Panc1 (cell line): ENCODE measurements around the gene STAU1. TPM values are rescaled to one million over a fixed set of nuclear protein-coding genes. Genes with fewer than 3 reads are reported as not detected.
A peak's percentile ranks its signal among the peaks of the same experiment; 100 is the strongest.
"Not testable (repeated sequence)": the region's sequence is repeated elsewhere in the genome, so short reads cannot be mapped to it uniquely, and the experiment has no call there.

Experiments used
- ATAC-seq: fragments of 200-7000 bp; cut with Tn5 transposase; 2 replicates; pipeline ENCODE4 v1.9.1; 2020; ENCODE audit warnings: mild to moderate bottlenecking, moderate library complexity
- BruUV-seq: library from RNA; stranded (reverse); fragments of 400-500 nt; replicated peaks from 2 replicates; lab custom pipeline; 2021; lab: Mats Ljungman, UMichigan
- CTCF ChIA-PET: fragments of 300-600 bp; sonication (Branson Sonifier 250); formaldehyde crosslinking; loops from one replicate; lab custom pipeline; 2022; ENCODE audit warnings: antibody characterized with exemption; lab: Charles Lee
- POLR2A ChIA-PET: fragments of 300-600 bp; sonication (Branson Sonifier 250); formaldehyde crosslinking; loops from one replicate; lab custom pipeline; 2022; ENCODE audit warnings: antibody characterized with exemption; lab: Charles Lee
- DNase-seq: peaks from one replicate; pipeline ENCODE4 v3.0.0-alpha.2; 2010; ENCODE audit warnings: low read depth, low spot score
- H3K27ac ChIP-seq: 2 replicates; pipeline ENCODE4 v1.5.1; 2011; ENCODE audit warnings: mild to moderate bottlenecking, low read length, inconsistent platforms
- H3K27me3 ChIP-seq: fragments of 200-500 bp; sonication (Bioruptor generic); 2 replicates; pipeline ENCODE4 v1.6.0; 2014; ENCODE audit warnings: low read length, inconsistent platforms; ENCODE audit not compliant: control insufficient read depth, insufficient read depth
- H3K36me3 ChIP-seq: fragments of 200-500 bp; sonication (Bioruptor generic); 2 replicates; pipeline ENCODE4 v1.5.1; 2014; ENCODE audit warnings: inconsistent platforms, mild to moderate bottlenecking, low read length, moderate library complexity; ENCODE audit not compliant: control insufficient read depth, insufficient read depth
- H3K4me1 ChIP-seq: 2 replicates; pipeline ENCODE4 v1.5.1; 2011; ENCODE audit warnings: inconsistent platforms, mild to moderate bottlenecking, low read length, moderate library complexity; ENCODE audit not compliant: control insufficient read depth, insufficient read depth
- H3K4me3 ChIP-seq, 2 experiments: 2 replicates each; pipeline ENCODE4 v1.5.1; 2011 to 2012; ENCODE audit warnings: low read depth in 2 of 2, low read length in 2 of 2, mild to moderate bottlenecking in 2 of 2, inconsistent platforms in 1 of 2, moderate library complexity in 1 of 2
- H3K9me3 ChIP-seq: fragments of 200-500 bp; sonication (Bioruptor generic); 2 replicates; pipeline ENCODE4 v1.5.1; 2014; ENCODE audit warnings: low read depth, mild to moderate bottlenecking, inconsistent platforms, low read length, moderate library complexity; ENCODE audit not compliant: control insufficient read depth, insufficient read depth
- CTCF ChIP-seq: fragments of 450-650 bp; IDR thresholded peaks from 2 replicates; pipeline ENCODE4 v1.5.1; 2017; ENCODE audit warnings: mild to moderate bottlenecking
- POLR2AphosphoS5 ChIP-seq: IDR thresholded peaks from 2 replicates; pipeline ENCODE4 v1.6.1; 2012; ENCODE audit warnings: mild to moderate bottlenecking, low read depth, low read length, moderate library complexity
- REST ChIP-seq, 2 experiments: IDR thresholded peaks; 2 replicates each; pipeline ENCODE4 v1.6.1; 2011 to 2012; ENCODE audit warnings: low read depth in 2 of 2, control low read depth in 1 of 2, low read length in 1 of 2, mild to moderate bottlenecking in 1 of 2, moderate library complexity in 1 of 2; ENCODE audit not compliant: insufficient read depth in 1 of 2
- SIN3A ChIP-seq: IDR thresholded peaks from 2 replicates; pipeline ENCODE4 v1.6.1; 2012; ENCODE audit warnings: low read depth, mild to moderate bottlenecking, low read length, moderate library complexity, borderline replicate concordance; ENCODE audit not compliant: insufficient read depth
- TCF7L2 ChIP-seq: IDR thresholded peaks from 2 replicates; pipeline ENCODE4 v1.6.1; 2011; ENCODE audit warnings: mild to moderate bottlenecking, low read depth, low read length, inconsistent platforms
- in situ Hi-C: cut with HindIII; loops from 2 replicates; pipeline ENCODE4 v1.10.0; 2016; ENCODE audit warnings: low sequenced_read_pairs, low pct_unique_long_range_greater_than_20kb
- intact Hi-C: fragments of 100-400 bp; cut with micrococcal nuclease; formaldehyde crosslinking; loops from one replicate; pipeline ENCODE4 v1.10.0; 2022; ENCODE audit not compliant: unreplicated experiment
- total RNA-seq: library from RNA; stranded (reverse); gene quantifications from one replicate; pipeline ENCODE4 v1.2.1, GENCODE V29; 2021; ENCODE audit not compliant: unreplicated experiment

The STAU1 gene
- total RNA-seq, 1 experiment from 2014 or later, result 103 TPM

GRCh38 chr20:49218739-49219090 lies 30.6 kb upstream of the STAU1 start:
- H3K36me3 ChIP-seq, H3K4me1 ChIP-seq, DNase-seq, H3K27me3 ChIP-seq, in situ Hi-C loops, H3K9me3 ChIP-seq: not testable (repeated sequence)
- ChIA-PET POLR2A (interaction anchor here (0.6 kb wide), 2 partner anchors 29 to 388 kb away, joined by 3 to 5 read pairs; no protein-coding TSS in a partner anchor), CTCF (interaction anchor here (0.6 to 1.2 kb wide), 2 partner anchors 19 to 86 kb away, joined by 3 to 5 read pairs; no protein-coding TSS in a partner anchor)
- BruUV-seq, result TSS peak; percentile 99
- intact Hi-C loops, result loop anchor here (5.0 kb wide), 1 partner anchor 86 kb away; no protein-coding TSS in a partner anchor
- H3K27ac ChIP-seq, result peak overlapping the region; percentile 99
- H3K4me3 ChIP-seq, result peak overlapping the region; percentile 96 to 99
- peak; percentile 28 for ATAC-seq

GRCh38 chr20:49216991-49217578 lies 29.0 kb upstream of the STAU1 start:
- no TSS peak for BruUV-seq
- Histone ChIP-seq H3K27me3 (no peaks in the 10 kb centered on the region), H3K36me3 (no peaks in the 10 kb centered on the region; the same call in 1 of the 2 replicates), H3K9me3 (no peaks in the 10 kb centered on the region), H3K4me3 (peak overlapping the region in 1 of 2 experiments; percentile 24; a peak in 1 of 4 replicates), H3K4me1 (peaks cover 10% of the 10 kb centered on the region; the same call in 1 of the 2 replicates), H3K27ac (no peak overlapping the region)
- POLR2A ChIA-PET, result interaction anchor here (0.5 to 0.6 kb wide), 2 partner anchors 38 to 173 kb away, joined by 3 to 4 read pairs; no protein-coding TSS in a partner anchor
- DNase-seq, result peak; percentile 79
- in situ Hi-C loops, result no loop called here
- TF ChIP-seq CTCF, result peak; percentile 92
- no peak for TF ChIP-seq REST (IDR thresholded peaks at IDR 0.05; ENCODE audit: insufficient read depth in 1 of 2, low read depth in 2 of 2, low read length in 1 of 2)
- peak; percentile 78 for ATAC-seq
- intact Hi-C loops, result loop anchor here (5.0 kb wide), 1 partner anchor 85 kb away; no protein-coding TSS in a partner anchor
- CTCF ChIA-PET, result interaction anchor here (1.1 to 2.0 kb wide), 2 partner anchors 10 to 84 kb away, joined by 4 to 15 read pairs; no protein-coding TSS in a partner anchor

- no peak overlapping the region for H3K27ac ChIP-seq
- H3K9me3 ChIP-seq, result no peaks in the 10 kb centered on the region; the same call in 1 of the 2 replicates
- POLR2A ChIA-PET, result no interaction called here
- H3K4me3 ChIP-seq, result no peak overlapping the region
- CTCF ChIA-PET, result no interaction called here
- BruUV-seq, result no TSS peak
- DNase-seq (no peak), ATAC-seq (no peak)
- no peaks in the 10 kb centered on the region; the same call in 1 of the 2 replicates for H3K36me3 ChIP-seq
- peaks cover 4% of the 10 kb centered on the region; the same call in 1 of the 2 replicates for H3K4me1 ChIP-seq
- in situ Hi-C loops, result no loop called here
- intact Hi-C loops, result loop anchor here (5.0 kb wide), 1 partner anchor 83 kb away; no protein-coding TSS in a partner anchor
- no peak for TF ChIP-seq POLR2AphosphoS5
- no peak for TF ChIP-seq REST (IDR thresholded peaks at IDR 0.05; ENCODE audit: insufficient read depth in 1 of 2, low read depth in 2 of 2, low read length in 1 of 2)
- no peak for TF ChIP-seq TCF7L2
- TF ChIP-seq CTCF, result no peak
- TF ChIP-seq SIN3A, result no peak
- H3K27me3 ChIP-seq, result no peaks in the 10 kb centered on the region
Measured at GRCh38 chr20:49215232-49215631, 27.1 kb upstream of the STAU1 start.
